GM19395 (cell line): ENCODE results near the gene TEFM.
"Not testable (repeated sequence)": the region's sequence is repeated elsewhere in the genome, so short reads cannot be mapped to it uniquely, and the experiment has no call there.

Experiments
- ATAC-seq: cut with Tn5 transposase; IDR thresholded peaks from one replicate; pipeline ENCODE4 v1.9.1; 2021; ENCODE audit warnings: mild to moderate bottlenecking, moderate library complexity; ENCODE audit not compliant: unreplicated experiment

TEFM gene

DNA sequence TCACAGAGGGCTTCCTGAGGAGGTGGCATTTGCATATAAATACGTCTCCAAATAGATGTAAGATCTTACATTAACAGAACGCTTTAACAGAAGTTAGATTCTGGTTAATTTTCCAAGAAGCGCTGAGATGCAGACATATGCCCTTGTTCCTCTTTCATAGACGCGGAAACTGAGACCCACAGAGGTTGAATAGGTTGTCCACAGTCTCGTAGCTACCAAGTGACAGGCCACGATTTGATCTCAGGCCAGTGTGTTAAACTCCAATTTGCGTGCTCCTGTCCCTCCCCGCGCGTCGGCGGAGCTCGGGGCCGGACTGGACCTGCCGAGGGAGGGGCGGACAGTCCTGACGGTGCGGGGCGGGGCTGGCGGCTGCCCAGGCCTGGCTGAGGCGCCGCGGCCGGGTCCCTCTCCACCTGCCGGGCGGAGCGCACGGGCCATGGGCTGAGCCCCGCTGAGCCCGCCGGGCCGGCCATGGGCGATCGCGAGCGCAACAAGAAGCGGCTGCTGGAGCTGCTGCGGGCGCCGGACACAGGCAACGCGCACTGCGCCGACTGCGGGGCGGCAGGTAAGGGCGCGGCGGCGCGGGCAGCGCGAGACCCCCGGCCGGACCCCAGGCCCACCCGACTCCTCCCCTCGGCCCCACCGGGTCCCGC lies 15.6 kb upstream of the TEFM start, which contains the start of gene ADAP2:
Gene ADAP2, plus strand, starts transcription at position 402 of the 653 bp plus-strand sequence. Its CDS starts 70 bp downstream, at position 472.
- no peak for ATAC-seq

DNA sequence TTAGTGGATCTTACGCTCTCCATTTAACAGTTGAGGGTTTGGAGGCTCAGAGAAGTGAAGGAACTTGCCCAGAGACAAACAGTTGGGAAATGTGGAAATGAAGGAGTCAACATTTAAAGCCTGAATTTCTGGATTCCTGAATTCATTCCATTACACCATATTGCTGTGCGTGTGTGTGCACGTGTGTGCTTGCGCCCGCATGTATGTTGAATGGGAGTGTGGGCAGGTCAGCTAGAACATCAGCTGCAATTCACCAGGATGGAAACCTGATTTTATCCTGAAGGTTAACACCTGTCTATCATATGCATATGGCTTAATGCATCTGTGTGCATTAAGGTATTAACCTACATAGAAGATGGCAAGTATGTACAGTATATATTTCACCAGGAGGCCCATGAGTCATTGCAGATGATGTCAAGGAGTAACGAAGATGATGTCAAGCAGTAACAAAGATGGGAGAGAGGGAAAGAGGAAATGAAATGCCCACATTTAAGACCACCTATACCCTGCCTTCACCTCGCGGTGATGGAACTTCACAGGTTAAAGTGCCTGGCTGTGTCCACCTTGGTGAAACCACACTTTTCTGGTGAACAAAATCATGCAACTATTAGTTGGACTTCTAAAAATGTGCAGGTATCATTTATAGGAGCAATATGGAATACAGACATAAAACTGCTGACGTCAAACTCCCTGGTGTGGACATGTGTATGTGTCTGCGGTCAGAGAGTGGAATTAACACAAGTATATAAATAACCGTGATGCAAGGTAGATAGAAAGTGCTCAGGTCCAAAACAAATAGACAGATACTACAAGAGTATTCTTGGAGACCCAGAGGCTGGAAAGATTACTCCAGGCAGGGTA lies 14.9 kb upstream of the TEFM start:
- no peak for ATAC-seq

DNA sequence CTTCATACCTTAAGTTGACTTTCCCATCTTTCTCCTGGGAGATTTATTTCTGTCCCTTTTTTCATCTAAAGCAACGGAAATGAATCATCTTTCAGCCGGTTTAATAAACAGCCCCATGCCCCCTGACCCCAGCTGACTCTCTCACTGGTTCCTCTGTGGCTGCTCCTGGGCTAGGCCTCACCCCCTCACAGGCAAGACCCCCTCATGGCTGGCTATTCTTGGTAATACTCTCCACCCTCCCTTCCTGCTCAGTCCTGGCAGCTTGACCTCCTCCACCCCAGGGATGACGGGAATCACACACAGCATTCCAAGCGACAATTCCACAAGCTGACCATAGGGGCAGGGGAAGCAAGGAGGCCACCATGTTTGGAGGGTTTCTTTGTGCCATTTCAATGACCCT lies 14.2 kb upstream of the TEFM start:
- ATAC-seq = no peak

GRCh38 chr17:30917050-30917449 lies 11.0 kb upstream of the TEFM start:
- ATAC-seq = no peak

GRCh38 chr17:30915833-30916611 lies 10.0 kb upstream of the TEFM start:
- ATAC-seq = no peak

- no peak for ATAC-seq
These were observed 7.9 kb upstream of the TEFM start for GRCh38 chr17:30913955-30914354.

GRCh38 chr17:30910151-30910550 lies 4.1 kb upstream of the TEFM start:
- ATAC-seq = not testable (repeated sequence)

GRCh38 chr17:30908717-30909420 lies 2.8 kb upstream of the TEFM start:
- no peak for ATAC-seq

DNA sequence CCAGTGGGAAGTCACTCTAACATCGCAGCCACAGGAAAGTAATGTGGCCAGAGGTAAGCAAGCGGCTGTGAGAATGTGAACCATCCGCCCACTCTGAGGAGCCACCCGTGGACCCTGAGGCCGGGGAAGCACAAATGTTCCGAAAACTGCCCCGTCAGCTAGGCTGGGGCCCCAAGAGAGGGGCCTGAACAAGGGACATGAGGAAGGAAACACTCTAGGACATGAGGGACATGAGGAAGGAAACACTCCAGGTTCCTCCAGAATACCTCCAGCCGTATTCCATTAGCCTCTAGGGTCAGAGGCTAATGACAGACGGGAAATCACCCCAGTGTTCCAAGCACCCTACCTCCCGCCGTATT lies 317 bp downstream of the TEFM start:
- peak; percentile 36 for ATAC-seq

DNA sequence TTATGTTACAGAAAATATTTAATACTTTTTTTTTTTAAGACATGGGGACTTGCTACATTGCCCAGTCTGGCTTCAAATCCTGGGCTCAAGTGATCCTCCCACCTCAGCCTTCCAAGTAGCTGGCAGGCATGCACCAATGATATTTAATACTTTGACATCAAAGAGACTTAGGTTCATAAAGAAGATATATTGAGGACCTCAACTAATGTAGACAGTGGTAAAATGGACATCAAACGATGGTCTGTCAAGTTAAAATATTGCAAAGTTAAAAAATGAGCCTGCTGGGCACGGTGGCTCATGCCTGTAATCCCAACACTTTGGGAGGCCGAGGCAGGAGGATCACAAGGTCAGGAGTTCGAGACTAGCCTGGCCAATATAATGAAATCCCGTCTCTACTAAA lies 8.7 kb downstream of the TEFM start:
- ATAC-seq = no peak

DNA sequence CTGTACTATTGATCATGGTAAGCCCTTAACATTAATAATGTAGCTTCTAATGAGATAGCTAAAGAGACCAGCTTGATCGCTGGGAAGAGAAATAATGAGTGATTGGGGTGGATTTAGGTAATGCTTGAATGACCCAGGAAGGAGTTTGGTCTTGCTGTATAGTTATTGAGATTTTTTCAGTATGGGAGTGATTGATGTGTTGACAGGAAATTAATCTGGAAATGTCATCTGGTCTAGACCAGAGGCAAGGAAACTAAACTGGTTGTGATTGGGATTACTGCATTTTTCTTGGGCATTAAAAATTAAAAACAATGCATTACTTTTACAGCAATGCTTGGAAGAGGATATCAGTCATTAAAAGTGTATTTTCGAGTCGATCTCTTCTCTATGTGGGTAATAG lies 11.8 kb downstream of the TEFM start:
- ATAC-seq = no peak

DNA sequence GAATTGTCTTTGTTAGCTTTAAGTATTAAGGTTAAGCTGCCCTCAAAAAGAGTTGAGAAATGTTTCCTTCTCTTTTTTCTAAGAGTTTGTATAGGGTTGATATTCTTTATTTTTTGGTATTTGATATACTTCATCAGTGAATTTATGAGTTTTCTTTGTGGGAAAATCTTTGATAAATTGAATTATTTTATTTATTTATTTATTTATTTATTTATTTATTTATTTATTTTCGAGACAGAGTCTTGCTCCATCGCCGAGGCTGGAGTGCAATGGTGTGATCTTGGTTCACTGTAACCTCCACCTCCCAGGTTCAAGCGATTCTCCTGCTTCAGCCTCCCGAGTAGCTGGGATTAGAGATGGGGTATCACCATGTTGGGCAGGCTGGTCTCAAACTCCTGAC lies 19.9 kb downstream of the TEFM start:
- no peak for ATAC-seq

- ATAC-seq = no peak
These were observed 37.0 kb downstream of the TEFM start for GRCh38 chr17:30869005-30869404.

DNA sequence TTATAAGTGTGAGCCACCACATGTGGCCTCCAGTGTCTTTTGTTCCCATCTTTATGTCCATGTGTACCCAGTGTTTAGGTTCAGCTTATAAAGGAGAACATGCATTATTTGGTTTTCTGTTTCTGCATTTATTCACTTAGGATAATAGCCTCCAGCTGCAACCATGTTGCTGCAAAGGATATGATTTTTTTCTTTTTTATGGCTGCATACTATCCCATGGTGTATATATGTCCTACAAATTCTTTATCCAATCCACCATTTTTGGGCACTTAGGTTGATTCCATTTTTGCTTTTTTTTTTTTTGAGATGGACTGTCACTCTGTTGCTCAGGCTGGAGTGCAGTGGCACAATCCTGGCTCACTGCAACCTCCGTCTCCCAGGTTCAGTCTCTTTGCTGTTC lies 41.4 kb downstream of the TEFM start:
- no peak for ATAC-seq

DNA sequence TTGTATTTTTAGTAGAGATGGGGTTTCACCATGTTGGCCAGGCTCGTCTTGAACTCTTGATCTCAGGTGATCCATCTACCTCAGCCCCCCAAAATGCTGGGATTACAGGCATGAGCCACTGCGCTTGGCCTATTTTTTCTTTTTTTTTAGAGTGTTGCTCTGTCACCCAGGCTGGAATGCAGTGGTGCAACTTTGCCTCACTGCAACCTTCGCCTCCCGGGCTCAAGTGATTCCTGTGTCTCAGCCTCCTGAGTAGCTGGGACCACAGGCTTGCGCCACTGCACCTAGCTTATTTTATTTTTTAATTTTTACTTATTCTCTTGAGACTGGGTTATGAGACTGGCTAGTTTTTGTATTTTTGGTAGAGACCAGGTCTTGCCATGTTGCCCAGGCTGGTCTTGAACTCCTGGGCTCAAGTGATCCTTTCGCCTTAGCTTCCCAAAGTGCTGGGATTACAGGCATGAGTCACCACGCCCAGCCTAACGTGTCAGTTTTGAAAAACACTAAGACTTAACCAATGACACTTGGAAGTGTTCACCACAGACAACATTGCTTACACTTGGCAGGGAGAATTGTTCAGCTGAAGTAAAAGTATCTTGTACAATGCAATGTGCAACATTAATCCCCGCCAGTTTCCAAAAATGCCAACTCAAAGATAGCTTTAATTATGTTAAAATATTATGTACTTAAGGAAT lies 47.3 kb downstream of the TEFM start:
- ATAC-seq = no peak

DNA sequence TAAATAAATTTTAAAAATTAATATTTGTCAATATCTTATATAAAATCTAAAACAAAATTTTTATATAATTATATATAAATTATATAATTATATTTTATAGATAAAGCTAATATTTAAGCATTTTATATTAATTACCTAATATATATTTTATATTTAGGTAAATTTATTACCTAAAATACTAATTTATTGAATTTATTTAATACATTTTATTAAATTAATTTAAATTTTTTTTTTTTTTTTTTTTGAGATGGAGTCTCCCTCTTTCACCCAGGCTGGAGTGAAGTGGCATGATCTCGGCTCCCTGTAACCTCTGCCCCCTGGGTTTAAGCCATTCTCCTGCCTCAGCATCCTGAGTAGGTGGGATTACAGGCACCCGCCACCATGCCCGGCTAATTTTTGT lies 51.9 kb downstream of the TEFM start:
- ATAC-seq = no peak
